Natural killer cell (primary cell): ENCODE results near the gene METTL9. TPM values are rescaled to one million over a fixed set of nuclear protein-coding genes. Genes with fewer than 3 reads are reported as not detected.

Experiments used
- ATAC-seq, 3 donors: fragments of 150-1000 bp in 2 of 3; fragments of 200-7000 bp in 1 of 3; cut with Tn5 transposase; 1 replicate in 1 of 3; 2 replicates in 2 of 3; pipeline ENCODE4 v1.10.0; 2021; ENCODE audit warnings: mild to moderate bottlenecking in 2 of 3, moderate library complexity in 2 of 3
- DNase-seq, 2 donors: peaks; one replicate each; pipeline versions ENCODE4 v3.0.0 to v3.0.0-alpha.2; 2013 to 2021; ENCODE audit warnings: mixed read lengths in 1 of 2
- H3K27ac ChIP-seq: one replicate; pipeline ENCODE4 v1.5.1; 2013; ENCODE audit warnings: mild to moderate bottlenecking, low read length
- H3K27me3 ChIP-seq: one replicate; pipeline ENCODE4 v1.6.1; 2013; ENCODE audit warnings: low read length; ENCODE audit not compliant: control insufficient read depth, insufficient read depth
- H3K36me3 ChIP-seq: one replicate; pipeline ENCODE4 v1.6.1; 2013; ENCODE audit warnings: low read length; ENCODE audit not compliant: control insufficient read depth, insufficient read depth
- H3K4me1 ChIP-seq: one replicate; pipeline ENCODE4 v1.6.1; 2013; ENCODE audit warnings: low read length; ENCODE audit not compliant: control insufficient read depth, insufficient read depth
- H3K4me3 ChIP-seq: one replicate; pipeline ENCODE4 v1.5.1; 2013; ENCODE audit warnings: low read length
- H3K9me3 ChIP-seq: one replicate; pipeline ENCODE4 v1.6.1; 2013; ENCODE audit warnings: low read length; ENCODE audit not compliant: control insufficient read depth, insufficient read depth
- H3K27ac Mint-ChIP-seq, 2 donors: one replicate each; pipeline ENCODE4 v1.8.0; 2022; ENCODE audit warnings: mild to moderate bottlenecking in 2 of 2, mixed read lengths in 2 of 2, moderate library complexity in 1 of 2
- H3K27me3 Mint-ChIP-seq, 2 donors: one replicate each; pipeline ENCODE4 v1.8.0; 2022; ENCODE audit warnings: low read depth in 2 of 2, mixed read lengths in 2 of 2
- H3K36me3 Mint-ChIP-seq: one replicate; pipeline ENCODE4 v1.8.0; 2022; ENCODE audit warnings: mixed read lengths
- H3K4me1 Mint-ChIP-seq, 2 donors: one replicate each; pipeline ENCODE4 v1.8.0; 2022; ENCODE audit warnings: mixed read lengths in 2 of 2
- H3K4me3 Mint-ChIP-seq: one replicate; pipeline ENCODE4 v1.8.0; 2022; ENCODE audit warnings: mild to moderate bottlenecking, moderate library complexity, mixed read lengths
- H3K9me3 Mint-ChIP-seq, 2 donors: one replicate each; pipeline ENCODE4 v1.8.0; 2022; ENCODE audit warnings: mixed read lengths in 2 of 2
- CTCF ChIP-seq: fragments of 200-600 bp; IDR thresholded peaks from one replicate; pipeline ENCODE4 v1.8.0; 2022; ENCODE audit warnings: antibody characterized with exemption
- WGBS: methylation state at CpG from one replicate; pipeline ENCODE4 v1.1.7; 2013; ENCODE audit warnings: missing lambda C conversion rate; ENCODE audit not compliant: insufficient coverage; 5-methylcytosine and 5-hydroxymethylcytosine counted together
- intact Hi-C: fragments of 100-400 bp; cut with micrococcal nuclease; formaldehyde crosslinking; loops from one replicate; pipeline ENCODE4 v1.14.2; 2022
- total RNA-seq, 4 donors: library from RNA; stranded (reverse); fragments of 120-200 nt in 1 of 4; gene quantifications; one replicate each; pipeline versions ENCODE4 v1.2.3 to v1.2.4, GENCODE V29; 2013 to 2022

METTL9 gene
- total RNA-seq, 3 donors from 2014 or later (not counting 1 experiment from before 2014, with no cell fraction given): 73.1 to 110 (median 85.1) TPM

- H3K36me3 ChIP-seq: no peaks in the 10 kb centered on the region
- H3K4me1 ChIP-seq: peaks cover 44% of the 10 kb centered on the region
- Mint-ChIP-seq H3K9me3 (no peaks in the 10 kb centered on the region), H3K27me3 (no peaks in the 10 kb centered on the region), H3K4me3 (peak overlapping the region; percentile 84), H3K4me1 (peaks cover 41 to 50% of the 10 kb centered on the region in 2 donors), H3K27ac (peak overlapping the region; percentile 88 to 95), H3K36me3 (no peaks in the 10 kb centered on the region)
- intact Hi-C loops: loop anchor here (2.0 to 10.0 kb wide), 5 partner anchors 46 to 1790 kb away; partner anchors contain the start of genes METTL9 and POLR3E
- H3K27me3 ChIP-seq: no peaks in the 10 kb centered on the region
- WGBS: 69% methylated on average over 4 of the region's 4 CpGs
- peak overlapping the region; percentile 84 for H3K27ac ChIP-seq
- TF ChIP-seq CTCF: no peak
- no peak for ATAC-seq
- no peak for DNase-seq
- H3K9me3 ChIP-seq: no peaks in the 10 kb centered on the region
- peak overlapping the region; percentile 42 for H3K4me3 ChIP-seq
Observed at GRCh38 chr16:21644674-21645073, 45.3 kb downstream of the METTL9 start.

GRCh38 chr16:21645261-21645721 lies 45.9 kb downstream of the METTL9 start:
- intact Hi-C loops: loop anchor here (2.0 to 10.0 kb wide), 5 partner anchors 46 to 1790 kb away; partner anchors contain the start of genes METTL9 and POLR3E
- H3K4me3 Mint-ChIP-seq: peak overlapping the region; percentile 84
- Histone ChIP-seq H3K27ac (peak overlapping the region; percentile 84), H3K36me3 (no peaks in the 10 kb centered on the region), H3K4me1 (peaks cover 44% of the 10 kb centered on the region), H3K4me3 (peak overlapping the region; percentile 42), H3K9me3 (no peaks in the 10 kb centered on the region), H3K27me3 (no peaks in the 10 kb centered on the region)
- ATAC-seq (peak; percentile 62 to 85 (median 71)), DNase-seq (peak; percentile 36 to 83)
- 8% methylated on average over 9 of the region's 9 CpGs for WGBS
- no peak for TF ChIP-seq CTCF
- H3K4me1 Mint-ChIP-seq: peaks cover 41 to 50% of the 10 kb centered on the region in 2 donors
- H3K27ac Mint-ChIP-seq: peak overlapping the region; percentile 88 to 95
- no peaks in the 10 kb centered on the region for H3K36me3 Mint-ChIP-seq
- no peaks in the 10 kb centered on the region for H3K9me3 Mint-ChIP-seq
- H3K27me3 Mint-ChIP-seq: no peaks in the 10 kb centered on the region

- Histone ChIP-seq H3K27ac (peak overlapping the region; percentile 84), H3K36me3 (no peaks in the 10 kb centered on the region), H3K9me3 (no peaks in the 10 kb centered on the region), H3K4me1 (peaks cover 40% of the 10 kb centered on the region), H3K4me3 (no peak overlapping the region), H3K27me3 (no peaks in the 10 kb centered on the region)
- H3K9me3 Mint-ChIP-seq: no peaks in the 10 kb centered on the region
- WGBS: 79% methylated on average over 4 of the region's 5 CpGs
- intact Hi-C loops: loop anchor here (5.0 to 10.0 kb wide), 4 partner anchors 121 to 1789 kb away; partner anchors contain the start of gene POLR3E
- H3K4me1 Mint-ChIP-seq: peaks cover 41 to 50% of the 10 kb centered on the region in 2 donors
- H3K27ac Mint-ChIP-seq: peak overlapping the region; percentile 88 to 95
- H3K4me3 Mint-ChIP-seq: peak overlapping the region; percentile 84
- TF ChIP-seq CTCF: no peak
- DNase-seq: no peak
- no peaks in the 10 kb centered on the region for H3K36me3 Mint-ChIP-seq
- H3K27me3 Mint-ChIP-seq: no peaks in the 10 kb centered on the region
- no peak for ATAC-seq
Observed at GRCh38 chr16:21646091-21646490, 46.7 kb downstream of the METTL9 start.
